GM12878 (cell line): ENCODE results near the gene OLFML3. TPM values are rescaled to one million over a fixed set of nuclear protein-coding genes. Genes with fewer than 3 reads are reported as not detected.

Experiments
- ATAC-seq: fragments of 200-7000 bp; cut with Tn5 transposase; 3 replicates; pipeline ENCODE4 v1.9.1; 2020; ENCODE audit warnings: mild to moderate bottlenecking, moderate library complexity
- BruUV-seq: library from RNA; stranded (reverse); fragments of 400-500 nt; replicated peaks from 2 replicates; lab custom pipeline; 2021; lab: Mats Ljungman, UMichigan
- CTCF ChIA-PET: fragments of 300-600 bp; sonication (Branson Sonifier 250); formaldehyde crosslinking; extraction: SDS; loops from one replicate; lab custom pipeline; 2021; ENCODE audit warnings: inconsistent platforms; lab: Yijun Ruan, JAX
- POLR2A ChIA-PET: fragments of 350-600 bp; formaldehyde crosslinking; extraction: SDS; loops from one replicate; lab custom pipeline; 2021; ENCODE audit warnings: inconsistent platforms; lab: Charles Lee
- RAD21 ChIA-PET: fragments of 300-600 bp; sonication (Branson Sonifier 250); formaldehyde crosslinking; loops from one replicate; lab custom pipeline; 2023; ENCODE audit warnings: antibody characterized with exemption; ENCODE audit not compliant: unreplicated experiment; lab: Charles Lee
- SMC1A ChIA-PET: fragments of 300-600 bp; sonication (Branson Sonifier 250); formaldehyde crosslinking; loops from one replicate; lab custom pipeline; 2023; ENCODE audit not compliant: unreplicated experiment, uncharacterized antibody; lab: Charles Lee
- DNase-seq: peaks from one replicate; pipeline ENCODE4 v3.0.0-alpha.2; 2011; ENCODE audit warnings: low read depth, low spot score
- FAIRE-seq: peaks from 3 replicates; lab custom pipeline; 2011; peaks lifted over from hg19 to GRCh38; lab: Jason Lieb, UNC
- H2AFZ ChIP-seq: 2 replicates; pipeline ENCODE4 v1.6.0; 2011; ENCODE audit warnings: low read depth, low read length, control low read depth; ENCODE audit not compliant: control insufficient read depth
- H3K27ac ChIP-seq: 2 replicates; pipeline ENCODE4 v1.5.1; 2011; ENCODE audit warnings: control low read depth; ENCODE audit not compliant: control insufficient read depth, insufficient read depth
- H3K27me3 ChIP-seq, 2 experiments: replicated peaks in 1 of 2; 2 replicates each; pipeline versions ENCODE4 v1.6.0 to v1.6.1; 2011; ENCODE audit warnings: low read length in 1 of 2; ENCODE audit not compliant: control insufficient read depth in 2 of 2, insufficient read depth in 2 of 2
- H3K36me3 ChIP-seq, 2 experiments: 2 replicates each; pipeline ENCODE4 v1.5.1; 2011; ENCODE audit warnings: low read length in 1 of 2; ENCODE audit not compliant: control insufficient read depth in 2 of 2, insufficient read depth in 2 of 2
- H3K4me1 ChIP-seq: 2 replicates; pipeline ENCODE4 v1.6.1; 2011; ENCODE audit warnings: mild to moderate bottlenecking, low read length, moderate library complexity, mixed read lengths; ENCODE audit not compliant: control insufficient read depth, insufficient read depth
- H3K4me2 ChIP-seq: 2 replicates; pipeline ENCODE4 v1.6.0; 2011; ENCODE audit warnings: control low read depth; ENCODE audit not compliant: control insufficient read depth, insufficient read depth
- H3K4me3 ChIP-seq: fragments of 200-600 bp; sonication (generic); 2 replicates; pipeline ENCODE4 v1.5.1; 2016
- H3K79me2 ChIP-seq: 2 replicates; pipeline ENCODE4 v1.6.0; 2011; ENCODE audit warnings: low read length; ENCODE audit not compliant: control insufficient read depth, insufficient read depth
- H3K9ac ChIP-seq: 2 replicates; pipeline ENCODE4 v1.8.0; 2011; ENCODE audit warnings: low read length, control low read depth, mixed read lengths; ENCODE audit not compliant: control insufficient read depth, insufficient read depth
- H3K9me3 ChIP-seq: replicated peaks from 3 replicates; pipeline ENCODE4 v1.5.1; 2011; ENCODE audit warnings: mild to moderate bottlenecking, low read length; ENCODE audit not compliant: control insufficient read depth, insufficient read depth
- H4K20me1 ChIP-seq: 2 replicates; pipeline ENCODE4 v1.6.0; 2011; ENCODE audit not compliant: control insufficient read depth, insufficient read depth
- BACH1 ChIP-seq: fragments of 450-650 bp; IDR thresholded peaks from 2 replicates; pipeline ENCODE4 v1.6.1; 2017; ENCODE audit warnings: mild to moderate bottlenecking, borderline replicate concordance
- CREB1 ChIP-seq: IDR thresholded peaks from 2 replicates; pipeline ENCODE4 v1.6.1; 2012; ENCODE audit warnings: low read depth, mild to moderate bottlenecking, inconsistent platforms
- CREM ChIP-seq: IDR thresholded peaks from 2 replicates; pipeline ENCODE4 v1.6.1; 2014; ENCODE audit warnings: antibody characterized with exemption, low read depth
- FOXM1 ChIP-seq: IDR thresholded peaks from 2 replicates; pipeline ENCODE4 v1.6.1; 2012; ENCODE audit warnings: low read depth, mild to moderate bottlenecking, inconsistent platforms, low read length, moderate library complexity
- PML ChIP-seq: IDR thresholded peaks from 2 replicates; pipeline ENCODE4 v1.6.1; 2012; ENCODE audit warnings: low read length, inconsistent platforms
- RAD21 ChIP-seq: IDR thresholded peaks from 2 replicates; pipeline ENCODE4 v1.6.1; 2011; ENCODE audit warnings: mild to moderate bottlenecking, low read depth, low read length, moderate library complexity; ENCODE audit not compliant: insufficient read depth
- RUNX3 ChIP-seq: IDR thresholded peaks from 2 replicates; pipeline ENCODE4 v1.6.1; 2012; ENCODE audit warnings: low read length, inconsistent platforms
- SREBF2 ChIP-seq: IDR thresholded peaks from 2 replicates; pipeline ENCODE4 v1.6.1; 2012; ENCODE audit warnings: mild to moderate bottlenecking, low read length
- STAT1 ChIP-seq: fragments of 450-650 bp; conservative IDR thresholded peaks from 2 replicates; pipeline ENCODE4 v1.6.1; 2014; ENCODE audit warnings: antibody characterized with exemption, mild to moderate bottlenecking
- SUZ12 ChIP-seq: fragments of 200-600 bp; sonication (generic); IDR thresholded peaks from one replicate; pipeline ENCODE4 v1.6.1; 2018; ENCODE audit warnings: antibody characterized with exemption, mild to moderate bottlenecking; ENCODE audit not compliant: unreplicated experiment
- TCF12 ChIP-seq: IDR thresholded peaks from 2 replicates; pipeline ENCODE4 v1.6.1; 2011; ENCODE audit warnings: low read depth, mild to moderate bottlenecking, low read length
- ZNF217 ChIP-seq: fragments of 450-650 bp; IDR thresholded peaks from 2 replicates; pipeline ENCODE4 v1.6.1; 2017; ENCODE audit warnings: antibody characterized with exemption, mild to moderate bottlenecking
- ZNF622 ChIP-seq: fragments of 450-650 bp; IDR thresholded peaks from 2 replicates; pipeline ENCODE4 v1.6.1; 2017; ENCODE audit warnings: mild to moderate bottlenecking, inconsistent platforms
- WGBS: methylation state at CpG from one replicate; pipeline ENCODE4 v1.1.6; 2016; ENCODE audit warnings: low lambda C conversion rate; ENCODE audit not compliant: insufficient replicate concordance, insufficient coverage; ENCODE audit errors: missing lambda C conversion rate; 5-methylcytosine and 5-hydroxymethylcytosine counted together
- in situ Hi-C: fragments of 300-500 bp; cut with MboI; formaldehyde crosslinking; loops from 9 replicates; pipeline ENCODE4 v1.14.3; 2018; ENCODE audit warnings: mixed read lengths
- intact Hi-C: fragments of 100-400 bp; cut with micrococcal nuclease; formaldehyde crosslinking; loops from one replicate; pipeline ENCODE4 v1.14.2; 2022; ENCODE audit not compliant: unreplicated experiment
- polyA plus RNA-seq, 11 experiments: library from polyadenylated mRNA; depleted of rRNA in 4 of 11; unstranded in 6 of 11; stranded (reverse) in 5 of 11; fragments of >200 nt; fragmentation: Nextera tagmentation in 4 of 11; fragmentation: Illumina TruSeq in 1 of 11; extraction: Ambion mirVana in 4 of 11; extraction: Trizol in 1 of 11; gene quantifications; 1 replicate in 1 of 11; 2 replicates in 10 of 11; pipeline versions ENCODE4 v1.2.1 to v1.2.3, GENCODE V29; 2011 to 2016; ENCODE audit warnings: inconsistent platforms in 2 of 11, missing spikeins in 2 of 11, low read depth in 1 of 11
- total RNA-seq, 4 experiments: library from RNA; depleted of rRNA in 3 of 4; stranded (reverse); fragments of >200 nt in 3 of 4; fragmentation: Illumina TruSeq in 1 of 4; extraction: Trizol in 1 of 4; gene quantifications; 2 replicates each; pipeline versions ENCODE4 v1.2.1 to v1.2.3, GENCODE V29; 2013 to 2021
- TF ChIP-seq, protein P1 (sequence below): fragments of 450-650 bp; IDR thresholded peaks from 2 replicates; pipeline ENCODE4 v1.6.1; 2018; ENCODE audit warnings: borderline replicate concordance, mild to moderate bottlenecking; ENCODE audit not compliant: partially characterized antibody
- TF ChIP-seq, protein P2 (sequence below): IDR thresholded peaks from 2 replicates; pipeline ENCODE4 v1.6.1; 2012; ENCODE audit warnings: low read depth, low read length, improper control_type of control experiment

OLFML3 gene
- total and polyA plus RNA-seq, 10 of the 15 experiments (the other 5 are each of a cell fraction or from before 2014, with no cell fraction given) = 0.03 TPM; not detected in 9

DNA sequence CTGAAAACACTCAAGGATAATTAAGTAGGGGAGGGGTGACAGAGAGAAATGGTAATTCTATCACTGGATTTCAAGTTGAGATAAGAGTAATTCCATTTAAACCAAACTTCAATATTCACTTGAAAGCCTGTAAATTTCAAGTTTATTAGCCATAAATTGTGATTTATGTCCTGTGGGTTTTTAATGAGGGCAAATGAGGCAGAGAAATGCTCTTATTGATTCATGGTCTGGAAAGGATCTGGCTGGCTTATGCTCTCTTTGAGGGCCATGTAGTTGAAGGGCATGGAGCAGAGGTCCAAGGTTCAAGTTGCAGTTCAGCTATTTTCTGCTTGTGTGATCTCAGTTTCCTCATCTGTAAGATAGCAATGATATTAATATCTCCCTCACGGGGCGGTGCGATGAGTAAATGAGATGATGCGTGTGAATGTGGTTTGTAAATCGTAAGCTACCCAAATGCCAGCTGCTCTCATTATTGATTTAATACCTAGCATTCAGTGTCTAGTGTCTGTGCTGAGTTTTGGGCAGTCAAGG is 12.3 kb downstream of the OLFML3 start (continued):
- TF ChIP-seq, protein P1, sequence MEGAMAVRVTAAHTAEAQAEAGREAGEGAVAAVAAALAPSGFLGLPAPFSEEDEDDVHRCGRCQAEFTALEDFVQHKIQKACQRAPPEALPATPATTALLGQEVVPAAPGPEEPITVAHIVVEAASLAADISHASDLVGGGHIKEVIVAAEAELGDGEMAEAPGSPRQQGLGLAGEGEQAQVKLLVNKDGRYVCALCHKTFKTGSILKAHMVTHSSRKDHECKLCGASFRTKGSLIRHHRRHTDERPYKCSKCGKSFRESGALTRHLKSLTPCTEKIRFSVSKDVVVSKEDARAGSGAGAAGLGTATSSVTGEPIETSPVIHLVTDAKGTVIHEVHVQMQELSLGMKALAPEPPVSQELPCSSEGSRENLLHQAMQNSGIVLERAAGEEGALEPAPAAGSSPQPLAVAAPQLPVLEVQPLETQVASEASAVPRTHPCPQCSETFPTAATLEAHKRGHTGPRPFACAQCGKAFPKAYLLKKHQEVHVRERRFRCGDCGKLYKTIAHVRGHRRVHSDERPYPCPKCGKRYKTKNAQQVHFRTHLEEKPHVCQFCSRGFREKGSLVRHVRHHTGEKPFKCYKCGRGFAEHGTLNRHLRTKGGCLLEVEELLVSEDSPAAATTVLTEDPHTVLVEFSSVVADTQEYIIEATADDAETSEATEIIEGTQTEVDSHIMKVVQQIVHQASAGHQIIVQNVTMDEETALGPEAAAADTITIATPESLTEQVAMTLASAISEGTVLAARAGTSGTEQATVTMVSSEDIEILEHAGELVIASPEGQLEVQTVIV = no peak
- TF ChIP-seq RAD21 (no peak), SUZ12 (no peak), CREB1 (no peak)

DNA sequence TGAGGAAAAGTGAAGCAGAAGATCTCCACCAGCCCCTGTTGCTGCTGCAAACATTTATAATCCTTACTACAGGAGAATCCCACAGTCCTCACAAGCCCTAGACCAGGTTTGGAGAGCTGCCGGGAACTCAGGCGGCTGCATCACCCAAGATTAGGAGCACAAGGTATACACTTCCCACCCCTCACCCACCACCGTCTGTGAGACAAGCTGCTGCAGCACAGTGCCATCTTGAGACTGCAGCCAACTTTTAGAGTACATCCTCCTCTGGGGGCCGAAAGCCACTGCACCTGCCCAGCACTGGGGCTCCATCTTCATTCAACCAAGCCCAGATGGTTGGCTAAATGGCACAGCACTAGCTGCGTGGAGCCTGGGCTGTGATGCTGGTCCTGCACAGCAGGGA is 13.8 kb downstream of the OLFML3 start:
- H3K9me3 ChIP-seq = peaks cover 10% of the 10 kb centered on the region; the same call in 2 of the 3 replicates
- no peaks in the 10 kb centered on the region for H3K27me3 ChIP-seq
- DNase-seq (no peak), ATAC-seq (no peak; the same call in 2 of the 3 replicates), FAIRE-seq (no peak)
- no peaks in the 10 kb centered on the region; a peak in 1 of 4 replicates for H3K36me3 ChIP-seq
- intact Hi-C loops (no loop called here), in situ Hi-C loops (no loop called here)
- no peaks in the 10 kb centered on the region for H4K20me1 ChIP-seq
- no peak overlapping the region for H3K4me3 ChIP-seq
- no peak overlapping the region for H3K9ac ChIP-seq
- no peaks in the 10 kb centered on the region for H3K79me2 ChIP-seq
- SMC1A ChIA-PET = interaction anchor here (1.1 to 2.2 kb wide), 5 partner anchors 9 to 290 kb away, joined by 3 to 10 read pairs (median 4); partner anchors contain the start of gene OLFML3
- no peak overlapping the region for H2AFZ ChIP-seq
- no peak for TF ChIP-seq CREM
- no peak for TF ChIP-seq FOXM1
- no peak for TF ChIP-seq ZNF217
- TF ChIP-seq, protein P2, sequence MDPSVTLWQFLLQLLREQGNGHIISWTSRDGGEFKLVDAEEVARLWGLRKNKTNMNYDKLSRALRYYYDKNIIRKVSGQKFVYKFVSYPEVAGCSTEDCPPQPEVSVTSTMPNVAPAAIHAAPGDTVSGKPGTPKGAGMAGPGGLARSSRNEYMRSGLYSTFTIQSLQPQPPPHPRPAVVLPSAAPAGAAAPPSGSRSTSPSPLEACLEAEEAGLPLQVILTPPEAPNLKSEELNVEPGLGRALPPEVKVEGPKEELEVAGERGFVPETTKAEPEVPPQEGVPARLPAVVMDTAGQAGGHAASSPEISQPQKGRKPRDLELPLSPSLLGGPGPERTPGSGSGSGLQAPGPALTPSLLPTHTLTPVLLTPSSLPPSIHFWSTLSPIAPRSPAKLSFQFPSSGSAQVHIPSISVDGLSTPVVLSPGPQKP = no peak
- no peak for TF ChIP-seq ZNF622
- TF ChIP-seq BACH1 = no peak
- TF ChIP-seq TCF12 = no peak
- TF ChIP-seq RUNX3 = no peak
- TF ChIP-seq SREBF2 = no peak
- TF ChIP-seq PML = no peak
- TF ChIP-seq STAT1 = no peak
- BruUV-seq = no TSS peak
- no peak overlapping the region for H3K4me2 ChIP-seq
- no peaks in the 10 kb centered on the region for H3K4me1 ChIP-seq
- 66% methylated on average over 5 of the region's 5 CpGs for WGBS
- RAD21 ChIA-PET = interaction anchor here (1.2 to 1.3 kb wide), 2 partner anchors 12 to 172 kb away, joined by 3 read pairs; no protein-coding TSS in a partner anchor
- H3K27ac ChIP-seq = no peak overlapping the region
- POLR2A ChIA-PET = interaction anchor here (1.1 kb wide), 1 partner anchor 63 kb away, joined by 3 read pairs; no protein-coding TSS in a partner anchor
- CTCF ChIA-PET = interaction anchor here (1.1 to 2.3 kb wide), 4 partner anchors 10 to 290 kb away, joined by 3 to 6 read pairs (median 4); no protein-coding TSS in a partner anchor
